A673 (cell line): ENCODE measurements around the gene PIN1.

Experiments used
- EZH2 ChIP-seq: fragments of 200-600 bp; sonication (generic); IDR thresholded peaks from 2 replicates; pipeline ENCODE4 v1.6.1; 2017; ENCODE audit warnings: borderline replicate concordance, low read depth, mild to moderate bottlenecking, mixed read lengths, antibody characterized with exemption, low read length; ENCODE audit not compliant: poor library complexity, severe bottlenecking
- TF ChIP-seq, protein P1 (sequence below): fragments of 300-800, 200-600 bp; sonication (generic); conservative IDR thresholded peaks from 2 replicates; pipeline ENCODE4 v1.5.1; 2017; ENCODE audit warnings: low read depth, mild to moderate bottlenecking, antibody characterized with exemption, low read length, moderate library complexity, mixed read lengths

DNA sequence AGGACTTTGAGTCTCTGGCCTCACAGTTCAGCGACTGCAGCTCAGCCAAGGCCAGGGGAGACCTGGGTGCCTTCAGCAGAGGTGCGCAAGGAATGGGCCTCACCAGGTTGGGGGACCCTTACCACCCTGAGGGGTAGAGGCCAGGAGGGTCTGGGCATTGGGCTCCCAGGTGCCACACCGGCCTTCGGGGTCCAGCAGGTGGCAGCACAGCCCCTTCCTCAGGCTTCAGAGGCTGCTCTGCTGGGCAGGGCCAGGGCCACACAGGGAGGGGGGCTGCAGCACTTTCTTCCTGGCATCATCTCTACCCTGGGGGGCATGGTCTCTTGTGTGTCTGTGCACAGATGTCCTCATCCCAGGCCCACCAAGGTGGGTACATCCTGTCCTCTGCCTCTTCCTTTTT is 12.9 kb downstream of the PIN1 start:
- TF ChIP-seq, protein P1, sequence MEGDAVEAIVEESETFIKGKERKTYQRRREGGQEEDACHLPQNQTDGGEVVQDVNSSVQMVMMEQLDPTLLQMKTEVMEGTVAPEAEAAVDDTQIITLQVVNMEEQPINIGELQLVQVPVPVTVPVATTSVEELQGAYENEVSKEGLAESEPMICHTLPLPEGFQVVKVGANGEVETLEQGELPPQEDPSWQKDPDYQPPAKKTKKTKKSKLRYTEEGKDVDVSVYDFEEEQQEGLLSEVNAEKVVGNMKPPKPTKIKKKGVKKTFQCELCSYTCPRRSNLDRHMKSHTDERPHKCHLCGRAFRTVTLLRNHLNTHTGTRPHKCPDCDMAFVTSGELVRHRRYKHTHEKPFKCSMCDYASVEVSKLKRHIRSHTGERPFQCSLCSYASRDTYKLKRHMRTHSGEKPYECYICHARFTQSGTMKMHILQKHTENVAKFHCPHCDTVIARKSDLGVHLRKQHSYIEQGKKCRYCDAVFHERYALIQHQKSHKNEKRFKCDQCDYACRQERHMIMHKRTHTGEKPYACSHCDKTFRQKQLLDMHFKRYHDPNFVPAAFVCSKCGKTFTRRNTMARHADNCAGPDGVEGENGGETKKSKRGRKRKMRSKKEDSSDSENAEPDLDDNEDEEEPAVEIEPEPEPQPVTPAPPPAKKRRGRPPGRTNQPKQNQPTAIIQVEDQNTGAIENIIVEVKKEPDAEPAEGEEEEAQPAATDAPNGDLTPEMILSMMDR: peak; percentile 64
- TF ChIP-seq EZH2: no peak
